Activated CD8-positive, alpha-beta T cell treated with anti-CD3 and anti-CD28 coated beads for 36 hours (primary cell): ENCODE results near the gene ZNF451. TPM values are rescaled to one million over a fixed set of nuclear protein-coding genes. Genes with fewer than 3 reads are reported as not detected.

Experiments used
- ATAC-seq: fragments of 200-7000 bp; cut with Tn5 transposase; one replicate; pipeline ENCODE4 v1.10.0; 2021; ENCODE audit warnings: mild to moderate bottlenecking, moderate library complexity
- CTCF ChIA-PET: fragments of 350-600 bp; sonication (Branson Sonifier 250); formaldehyde crosslinking; loops from one replicate; lab custom pipeline; 2021; ENCODE audit warnings: antibody characterized with exemption; lab: Charles Lee
- POLR2A ChIA-PET: fragments of 350-600 bp; sonication (Branson Sonifier 250); formaldehyde crosslinking; loops from one replicate; lab custom pipeline; 2021; ENCODE audit warnings: antibody characterized with exemption; lab: Charles Lee
- DNase-seq: peaks from one replicate; pipeline ENCODE4 v3.0.0-alpha.2; 2020
- H3K27ac Mint-ChIP-seq: one replicate; pipeline ENCODE4 v1.8.0; 2021; ENCODE audit warnings: mild to moderate bottlenecking, mixed read lengths
- H3K27me3 Mint-ChIP-seq: one replicate; pipeline ENCODE4 v1.8.0; 2021; ENCODE audit warnings: mixed read lengths
- H3K36me3 Mint-ChIP-seq: one replicate; pipeline ENCODE4 v1.8.0; 2021; ENCODE audit warnings: low read depth, mixed read lengths
- H3K4me1 Mint-ChIP-seq: one replicate; pipeline ENCODE4 v1.8.0; 2021; ENCODE audit warnings: low read depth, mixed read lengths
- H3K4me3 Mint-ChIP-seq: one replicate; pipeline ENCODE4 v1.8.0; 2021; ENCODE audit warnings: mild to moderate bottlenecking, moderate library complexity, mixed read lengths
- H3K9me3 Mint-ChIP-seq: one replicate; pipeline ENCODE4 v1.8.0; 2021; ENCODE audit warnings: mixed read lengths
- intact Hi-C: fragments of 100-400 bp; cut with micrococcal nuclease; formaldehyde crosslinking; loops from one replicate; pipeline ENCODE4 v1.10.0; 2022
- total RNA-seq, 2 experiments: library from RNA; stranded (reverse); gene quantifications; one replicate each; pipeline ENCODE4 v1.2.3, GENCODE V29; 2021
- TF ChIP-seq, protein P1 (sequence below): fragments of 200-600 bp; IDR thresholded peaks from one replicate; pipeline ENCODE4 v1.8.0; 2022; ENCODE audit warnings: antibody characterized with exemption, mild to moderate bottlenecking

ZNF451 gene
- total RNA-seq, 2 experiments from 2014 or later: 44.4 to 46.8 TPM

DNA sequence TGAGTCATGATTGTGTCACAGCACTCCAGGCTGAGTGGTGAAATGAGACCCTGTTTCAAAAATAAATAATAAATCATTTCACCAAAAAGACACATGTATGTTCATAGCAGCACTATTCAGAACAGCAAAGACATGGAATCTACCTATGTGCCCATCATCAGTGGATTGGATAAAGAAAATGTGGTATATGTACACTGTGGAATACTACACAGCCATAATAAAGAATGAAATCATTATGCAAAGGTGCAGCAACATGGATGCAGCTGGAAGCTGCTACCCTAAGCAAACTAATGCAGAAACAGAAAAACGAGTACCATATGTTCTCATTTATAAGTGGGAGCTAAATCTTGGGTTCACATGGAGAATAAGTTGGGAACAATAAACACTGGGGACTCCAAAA lies 33.1 kb downstream of the ZNF451 start:
- intact Hi-C loops: no loop called here
- no peak overlapping the region for H3K27ac Mint-ChIP-seq
- no peak for ATAC-seq
- peaks cover 7% of the 10 kb centered on the region for H3K9me3 Mint-ChIP-seq
- no peak overlapping the region for H3K4me3 Mint-ChIP-seq
- peaks cover 10% of the 10 kb centered on the region for H3K4me1 Mint-ChIP-seq
- no peaks in the 10 kb centered on the region for H3K27me3 Mint-ChIP-seq
- peaks cover 50% of the 10 kb centered on the region for H3K36me3 Mint-ChIP-seq
- TF ChIP-seq, protein P1, sequence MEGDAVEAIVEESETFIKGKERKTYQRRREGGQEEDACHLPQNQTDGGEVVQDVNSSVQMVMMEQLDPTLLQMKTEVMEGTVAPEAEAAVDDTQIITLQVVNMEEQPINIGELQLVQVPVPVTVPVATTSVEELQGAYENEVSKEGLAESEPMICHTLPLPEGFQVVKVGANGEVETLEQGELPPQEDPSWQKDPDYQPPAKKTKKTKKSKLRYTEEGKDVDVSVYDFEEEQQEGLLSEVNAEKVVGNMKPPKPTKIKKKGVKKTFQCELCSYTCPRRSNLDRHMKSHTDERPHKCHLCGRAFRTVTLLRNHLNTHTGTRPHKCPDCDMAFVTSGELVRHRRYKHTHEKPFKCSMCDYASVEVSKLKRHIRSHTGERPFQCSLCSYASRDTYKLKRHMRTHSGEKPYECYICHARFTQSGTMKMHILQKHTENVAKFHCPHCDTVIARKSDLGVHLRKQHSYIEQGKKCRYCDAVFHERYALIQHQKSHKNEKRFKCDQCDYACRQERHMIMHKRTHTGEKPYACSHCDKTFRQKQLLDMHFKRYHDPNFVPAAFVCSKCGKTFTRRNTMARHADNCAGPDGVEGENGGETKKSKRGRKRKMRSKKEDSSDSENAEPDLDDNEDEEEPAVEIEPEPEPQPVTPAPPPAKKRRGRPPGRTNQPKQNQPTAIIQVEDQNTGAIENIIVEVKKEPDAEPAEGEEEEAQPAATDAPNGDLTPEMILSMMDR: no peak
- POLR2A ChIA-PET: no interaction called here
- DNase-seq: no peak
- CTCF ChIA-PET: interaction anchor here (1.3 kb wide), 1 partner anchor 194 kb away, joined by 3 read pairs; the partner anchor contains the start of gene PRIM2

DNA sequence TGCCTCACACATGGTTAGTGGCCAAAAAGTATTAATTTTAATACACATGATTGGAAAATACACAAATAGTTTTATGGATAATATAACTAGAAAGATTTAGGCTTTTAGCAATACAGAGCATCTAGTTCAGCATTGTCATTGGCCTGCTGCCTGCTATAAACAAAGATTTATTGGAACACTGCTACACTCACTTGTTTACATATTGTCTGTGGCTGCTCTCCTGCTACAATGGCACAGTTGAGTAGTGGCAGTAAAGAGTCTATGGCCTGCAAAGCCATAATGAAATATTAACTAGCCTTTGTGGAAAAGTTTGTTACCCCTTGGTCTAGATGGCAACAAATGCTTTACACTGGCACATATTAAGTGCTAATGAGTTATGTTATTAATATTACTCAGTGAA lies 37.8 kb downstream of the ZNF451 start:
- ChIA-PET CTCF (no interaction called here), POLR2A (no interaction called here)
- no peak overlapping the region for H3K27ac Mint-ChIP-seq
- ATAC-seq (no peak), DNase-seq (no peak)
- TF ChIP-seq, protein P1: no peak
- peaks cover 15% of the 10 kb centered on the region for H3K36me3 Mint-ChIP-seq
- H3K9me3 Mint-ChIP-seq: no peaks in the 10 kb centered on the region
- intact Hi-C loops: no loop called here
- no peaks in the 10 kb centered on the region for H3K27me3 Mint-ChIP-seq
- H3K4me3 Mint-ChIP-seq: no peak overlapping the region
- peaks cover 7% of the 10 kb centered on the region for H3K4me1 Mint-ChIP-seq

DNA sequence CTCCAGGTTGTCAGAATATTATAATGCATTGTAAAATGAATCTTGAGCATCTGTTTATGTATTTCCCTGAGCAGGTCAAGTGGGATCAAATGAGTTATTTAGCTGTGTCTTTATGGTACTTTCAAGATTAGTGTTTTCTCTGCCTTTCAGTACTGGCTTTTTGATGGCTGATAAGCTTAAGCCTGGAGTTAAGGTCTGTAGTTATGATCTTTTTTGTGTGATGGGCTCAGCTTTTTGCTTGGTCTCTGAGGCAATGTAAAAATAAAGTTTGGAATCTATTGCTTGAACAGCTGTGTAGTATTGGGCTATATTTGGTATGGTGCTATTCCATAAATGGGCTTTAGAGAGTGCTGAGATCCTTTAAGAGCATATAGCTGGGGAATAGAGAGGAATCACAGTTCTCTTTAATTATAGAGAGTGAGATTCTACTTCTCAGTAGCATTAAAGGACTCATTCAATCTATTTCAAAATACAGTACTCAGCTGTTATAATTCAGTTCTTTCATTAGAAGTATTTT lies 40.7 kb downstream of the ZNF451 start:
- intact Hi-C loops: no loop called here
- POLR2A ChIA-PET: no interaction called here
- no peaks in the 10 kb centered on the region for H3K9me3 Mint-ChIP-seq
- no peak for DNase-seq
- ATAC-seq: no peak
- H3K36me3 Mint-ChIP-seq: peaks cover 18% of the 10 kb centered on the region
- CTCF ChIA-PET: interaction anchor here (0.7 to 1.2 kb wide), 3 partner anchors 11 to 186 kb away, joined by 3 read pairs; partner anchors contain the start of gene BAG2
- no peak overlapping the region for H3K27ac Mint-ChIP-seq
- H3K27me3 Mint-ChIP-seq: no peaks in the 10 kb centered on the region
- H3K4me1 Mint-ChIP-seq: peaks cover 6% of the 10 kb centered on the region
- TF ChIP-seq, protein P1: no peak
- no peak overlapping the region for H3K4me3 Mint-ChIP-seq

DNA sequence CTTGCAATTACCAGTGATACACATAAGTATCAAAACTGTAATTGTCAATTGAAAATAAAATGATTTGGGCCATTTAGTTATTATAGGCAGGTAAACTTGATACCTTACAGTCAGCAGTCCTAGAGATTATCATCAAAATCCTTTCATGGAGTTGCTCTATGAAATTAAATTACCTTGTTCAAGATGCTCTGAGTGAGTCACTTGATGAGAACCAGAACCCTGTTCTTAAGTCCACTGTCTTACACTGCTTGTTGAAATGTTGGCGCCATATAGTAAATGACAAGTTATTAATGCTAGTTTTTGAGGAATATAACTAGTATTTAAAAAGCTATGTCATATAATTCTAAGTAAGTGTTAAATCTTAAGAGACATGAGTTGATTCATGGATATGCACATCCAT lies 45.0 kb downstream of the ZNF451 start:
- H3K36me3 Mint-ChIP-seq: peaks cover 33% of the 10 kb centered on the region
- H3K27me3 Mint-ChIP-seq: no peaks in the 10 kb centered on the region
- H3K4me3 Mint-ChIP-seq: no peak overlapping the region
- DNase-seq: no peak
- POLR2A ChIA-PET: no interaction called here
- TF ChIP-seq, protein P1: no peak
- no peak for ATAC-seq
- no peaks in the 10 kb centered on the region for H3K9me3 Mint-ChIP-seq
- no peak overlapping the region for H3K27ac Mint-ChIP-seq
- peaks cover 17% of the 10 kb centered on the region for H3K4me1 Mint-ChIP-seq
- CTCF ChIA-PET: interaction anchor here (1.1 kb wide), 1 partner anchor 181 kb away, joined by 4 read pairs; no protein-coding TSS in a partner anchor
- intact Hi-C loops: no loop called here

DNA sequence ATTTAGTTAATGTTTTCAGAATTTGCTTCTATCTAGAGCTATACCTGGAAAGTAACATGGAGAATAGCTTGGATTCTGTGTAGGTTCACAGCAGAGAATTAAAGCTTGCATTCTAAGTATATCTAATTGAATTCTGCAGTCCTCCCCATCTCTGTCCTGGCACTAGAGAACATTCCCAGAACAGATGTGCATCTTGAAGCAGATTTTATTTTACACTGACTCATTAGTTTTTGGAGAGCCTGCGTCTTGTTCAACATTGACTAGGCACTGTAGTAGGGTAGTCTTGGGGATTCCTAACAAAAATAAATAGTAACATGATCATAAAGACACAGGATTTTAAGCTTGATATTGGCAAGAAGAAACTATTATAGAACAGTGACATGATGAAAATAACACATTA lies 45.9 kb downstream of the ZNF451 start:
- TF ChIP-seq, protein P1: no peak
- peaks cover 38% of the 10 kb centered on the region for H3K36me3 Mint-ChIP-seq
- H3K27me3 Mint-ChIP-seq: no peaks in the 10 kb centered on the region
- H3K4me1 Mint-ChIP-seq: peaks cover 13% of the 10 kb centered on the region
- H3K9me3 Mint-ChIP-seq: no peaks in the 10 kb centered on the region
- intact Hi-C loops: no loop called here
- ChIA-PET POLR2A (no interaction called here), CTCF (no interaction called here)
- ATAC-seq (no peak), DNase-seq (no peak)
- no peak overlapping the region for H3K27ac Mint-ChIP-seq
- H3K4me3 Mint-ChIP-seq: no peak overlapping the region
